Hematopoietic multipotent progenitor cell treated with erythropoietin and hydrocortisone succinate and interleukin-3 and kit ligand, for 17 days (in vitro differentiated cells): ENCODE results near the gene CCDC122.
A peak's percentile ranks its signal among the peaks of the same experiment; 100 is the strongest.
"Not testable (repeated sequence)": the region's sequence is repeated elsewhere in the genome, so short reads cannot be mapped to it uniquely, and the experiment has no call there.

Source experiments
- DNase-seq: peaks from one replicate; pipeline ENCODE4 v3.0.0-alpha.2; 2015; ENCODE audit warnings: low spot score

Gene CCDC122

GRCh38 chr13:43876366-43876765 is 3.2 kb downstream of the CCDC122 start:
- no peak for DNase-seq

GRCh38 chr13:43874504-43875092 is 4.9 kb downstream of the CCDC122 start:
- DNase-seq = peak; percentile 15

GRCh38 chr13:43872181-43872580 is 7.4 kb downstream of the CCDC122 start:
- DNase-seq = no peak

GRCh38 chr13:43865892-43866291 is 13.6 kb downstream of the CCDC122 start:
- DNase-seq = no peak

- DNase-seq = no peak
Observed at GRCh38 chr13:43864921-43865320, 14.6 kb downstream of the CCDC122 start.

- DNase-seq = no peak
Observed at GRCh38 chr13:43861863-43862262, 17.7 kb downstream of the CCDC122 start.

GRCh38 chr13:43852923-43853404 is 26.6 kb downstream of the CCDC122 start:
- no peak for DNase-seq

- no peak for DNase-seq
Observed at GRCh38 chr13:43850873-43851272, 28.7 kb downstream of the CCDC122 start.

- no peak for DNase-seq
Observed at GRCh38 chr13:43848001-43848649, 31.4 kb downstream of the CCDC122 start.

- no peak for DNase-seq
Observed at GRCh38 chr13:43846496-43847158, 32.9 kb downstream of the CCDC122 start.

- DNase-seq = no peak
Observed at GRCh38 chr13:43838909-43839308, 40.6 kb downstream of the CCDC122 start.

- DNase-seq = no peak
Observed at GRCh38 chr13:43835701-43836100, 43.8 kb downstream of the CCDC122 start.

- no peak for DNase-seq
Observed at GRCh38 chr13:43831088-43831487, 48.5 kb downstream of the CCDC122 start.

GRCh38 chr13:43830497-43830881 is 49.1 kb downstream of the CCDC122 start:
- DNase-seq = no peak

GRCh38 chr13:43824656-43825055 is 54.9 kb downstream of the CCDC122 start:
- not testable (repeated sequence) for DNase-seq

- no peak for DNase-seq
Observed at GRCh38 chr13:43822969-43823368, 56.6 kb downstream of the CCDC122 start.

GRCh38 chr13:43816401-43816889 is 63.1 kb downstream of the CCDC122 start:
- no peak for DNase-seq

- DNase-seq = no peak
Observed at GRCh38 chr13:43815204-43815603, 64.3 kb downstream of the CCDC122 start.

- no peak for DNase-seq
Observed at GRCh38 chr13:43808676-43809075, 70.9 kb downstream of the CCDC122 start.

- no peak for DNase-seq
Observed at GRCh38 chr13:43805681-43806128, 73.8 kb downstream of the CCDC122 start.

- DNase-seq = no peak
Observed at GRCh38 chr13:43805071-43805468, 74.5 kb downstream of the CCDC122 start.

GRCh38 chr13:43804461-43805070 is 75.0 kb downstream of the CCDC122 start:
- peak; percentile 9 for DNase-seq

GRCh38 chr13:43802511-43802910 is 77.0 kb downstream of the CCDC122 start:
- DNase-seq = no peak
